Activated CD8-positive, alpha-beta memory T cell treated with anti-CD3 and anti-CD28 coated beads, Interleukin-2, amount 50 U/mL, for 1 hour (primary cell): Measurements from ENCODE around the gene PID1.

ENCODE experiments used
- DNase-seq: peaks from one replicate; pipeline ENCODE4 v3.0.0-alpha.2; 2020; ENCODE audit errors: extremely low read depth

Gene PID1

GRCh38 chr2:229164545-229165249 is 106.4 kb downstream of the PID1 start:
- DNase-seq, result no peak

- no peak for DNase-seq
Observed at GRCh38 chr2:229163893-229164292, 107.2 kb downstream of the PID1 start.

DNA sequence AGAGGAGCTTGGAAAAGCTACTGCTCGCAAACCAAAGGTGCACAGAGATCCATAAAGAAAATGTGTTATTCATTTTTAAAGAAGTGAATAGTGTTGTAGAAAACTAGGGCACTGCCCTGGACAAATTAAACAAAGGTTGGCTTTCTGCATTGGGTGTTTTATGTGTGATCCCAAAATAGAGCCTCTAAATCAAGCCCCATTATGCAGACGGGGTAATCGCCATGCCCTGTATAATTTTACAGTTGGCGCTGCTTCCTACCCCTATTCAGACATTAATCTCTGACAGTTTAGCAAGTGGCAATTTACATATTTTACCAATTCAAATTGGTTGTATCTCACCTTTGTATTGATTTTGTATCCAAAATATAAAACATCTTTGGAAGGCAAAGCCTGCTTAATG is 109.1 kb downstream of the PID1 start:
- no peak for DNase-seq

GRCh38 chr2:229160984-229161383 is 110.1 kb downstream of the PID1 start:
- DNase-seq, result no peak

DNA sequence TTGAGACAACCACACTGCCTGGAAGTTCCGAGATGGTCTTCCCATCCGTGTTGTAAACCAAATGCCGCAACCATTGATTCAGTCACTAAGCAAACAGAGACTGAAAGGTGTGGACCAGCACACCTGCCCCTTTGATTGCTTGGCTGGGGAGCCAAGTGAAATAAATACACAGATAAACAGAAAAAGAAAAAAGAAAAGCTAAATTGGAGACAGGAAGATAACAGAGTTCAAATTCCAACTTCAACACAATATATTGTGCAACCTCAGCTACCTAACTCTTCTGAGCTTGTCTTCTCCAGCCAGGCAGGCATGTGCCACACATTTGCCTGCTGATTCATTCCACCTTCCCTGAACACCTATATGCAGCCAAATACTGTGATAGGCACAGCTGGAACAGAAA is 110.9 kb downstream of the PID1 start:
- DNase-seq, result no peak

DNA sequence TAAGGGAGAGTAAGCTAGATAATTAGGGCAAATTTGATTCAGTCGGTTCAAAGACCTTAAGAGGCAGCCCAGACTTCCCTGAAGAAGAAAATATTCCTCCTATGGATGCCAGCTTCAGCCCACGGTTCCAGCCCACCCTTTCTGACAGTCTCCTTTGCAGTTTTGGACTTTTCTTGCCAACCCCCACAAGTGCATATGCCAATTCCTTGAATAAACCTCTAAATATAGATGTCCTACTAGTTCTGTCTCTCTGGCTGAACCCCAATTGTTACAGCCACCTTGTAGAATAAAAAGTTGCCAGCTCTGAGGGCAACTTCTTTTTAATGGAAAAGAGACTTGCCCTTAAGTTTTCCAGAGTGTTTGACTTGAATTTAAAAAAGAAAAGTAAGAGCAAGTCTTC is 111.7 kb downstream of the PID1 start:
- DNase-seq, result no peak

- DNase-seq, result no peak
Observed at GRCh38 chr2:229154381-229154780, 116.7 kb downstream of the PID1 start.

DNA sequence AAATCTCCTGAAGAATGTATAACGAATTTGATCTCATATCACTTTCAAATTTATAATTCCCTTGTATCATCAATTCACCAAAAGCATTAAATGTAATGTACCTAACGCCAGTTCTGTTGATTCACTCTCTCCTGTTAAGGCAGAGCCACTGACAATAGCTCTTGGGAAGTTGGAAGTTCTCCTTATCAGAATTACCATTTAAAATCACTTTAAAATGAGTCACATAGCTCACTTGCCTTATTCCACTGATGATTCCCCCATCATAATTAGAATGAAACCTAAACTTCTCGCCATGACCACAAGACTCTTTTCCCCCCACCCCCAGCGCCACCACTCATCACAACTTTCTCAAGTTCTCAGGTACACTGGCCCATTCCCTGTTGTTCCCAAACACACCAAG is 117.1 kb downstream of the PID1 start:
- no peak for DNase-seq

GRCh38 chr2:229153267-229153666 is 117.8 kb downstream of the PID1 start:
- no peak for DNase-seq

GRCh38 chr2:229152674-229153073 is 118.4 kb downstream of the PID1 start:
- no peak for DNase-seq

DNA sequence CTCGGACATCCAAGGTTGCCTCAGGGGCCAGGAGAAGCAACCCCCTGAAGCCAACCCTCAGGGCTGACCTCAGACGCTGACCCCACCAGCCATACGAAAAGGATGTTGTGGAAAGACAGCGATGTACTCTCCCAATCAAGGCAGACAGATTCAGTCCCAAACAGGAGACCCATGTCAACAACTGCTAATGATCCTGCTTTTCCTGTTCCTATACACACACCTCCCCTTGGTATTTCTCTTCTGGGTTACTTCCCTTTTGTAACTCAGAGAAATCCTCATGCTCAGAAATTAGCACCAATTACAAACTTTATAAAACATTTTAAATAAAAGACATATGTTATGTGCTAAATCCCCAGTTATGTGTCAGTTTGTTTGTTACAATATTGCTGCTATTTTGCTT is 120.8 kb downstream of the PID1 start:
- DNase-seq, result no peak

GRCh38 chr2:229141424-229142025 is 129.6 kb downstream of the PID1 start:
- no peak for DNase-seq

- DNase-seq, result no peak
Observed at GRCh38 chr2:229137639-229138038, 133.4 kb downstream of the PID1 start.

- no peak for DNase-seq
Observed at GRCh38 chr2:229137066-229137465, 134.0 kb downstream of the PID1 start.

GRCh38 chr2:229133155-229133772 is 137.8 kb downstream of the PID1 start:
- DNase-seq, result no peak

GRCh38 chr2:229132236-229132635 is 138.9 kb downstream of the PID1 start:
- DNase-seq, result no peak

DNA sequence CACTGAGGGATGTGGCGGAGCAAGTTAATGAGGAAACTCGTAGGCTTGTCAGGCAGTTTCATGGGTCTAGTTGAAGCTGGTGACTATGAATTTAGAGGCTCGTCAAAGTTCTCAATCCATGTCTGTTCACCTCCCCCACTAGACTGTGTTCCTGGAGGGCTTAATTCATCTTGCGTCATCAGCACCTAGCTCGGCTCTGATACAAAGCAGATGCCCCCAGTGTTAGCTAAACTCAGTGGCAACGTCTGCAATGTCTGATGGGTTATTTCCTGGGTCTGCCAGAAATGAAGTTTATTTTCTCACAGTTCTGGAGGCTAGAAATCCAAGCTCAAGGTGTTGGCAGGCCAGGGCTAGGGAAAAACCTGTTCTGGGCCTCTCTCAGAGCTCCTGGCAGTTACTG is 140.6 kb downstream of the PID1 start:
- no peak for DNase-seq

DNA sequence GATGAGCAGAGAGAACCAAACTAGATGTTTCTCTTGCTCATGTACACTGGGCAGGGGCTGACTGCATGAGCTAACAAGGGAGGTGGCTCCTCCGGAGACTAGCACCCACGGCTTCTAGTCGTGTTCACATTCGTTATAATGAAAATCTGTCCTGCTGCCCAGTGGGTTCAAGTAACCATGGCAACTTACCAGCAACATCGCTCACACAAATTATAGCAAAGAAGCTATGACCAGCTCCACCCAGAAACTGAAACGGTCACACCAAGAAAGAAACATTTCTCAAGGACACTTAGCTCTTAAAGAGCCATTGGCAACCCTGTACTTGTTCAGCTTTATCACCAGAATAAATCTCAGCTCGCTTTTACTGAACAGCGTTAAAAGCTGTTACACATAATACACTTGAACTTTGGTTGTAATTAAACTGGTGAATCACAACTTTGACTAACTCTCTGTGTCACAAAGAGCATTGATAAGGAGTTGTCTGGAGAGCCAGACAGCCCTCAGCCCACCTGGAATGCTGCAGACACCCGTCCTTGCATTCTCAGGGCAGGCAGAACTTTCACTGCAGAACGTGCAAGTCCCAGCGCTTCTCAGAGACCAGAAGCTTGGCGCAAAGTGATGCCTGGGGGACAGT is 141.2 kb downstream of the PID1 start:
- DNase-seq, result no peak

DNA sequence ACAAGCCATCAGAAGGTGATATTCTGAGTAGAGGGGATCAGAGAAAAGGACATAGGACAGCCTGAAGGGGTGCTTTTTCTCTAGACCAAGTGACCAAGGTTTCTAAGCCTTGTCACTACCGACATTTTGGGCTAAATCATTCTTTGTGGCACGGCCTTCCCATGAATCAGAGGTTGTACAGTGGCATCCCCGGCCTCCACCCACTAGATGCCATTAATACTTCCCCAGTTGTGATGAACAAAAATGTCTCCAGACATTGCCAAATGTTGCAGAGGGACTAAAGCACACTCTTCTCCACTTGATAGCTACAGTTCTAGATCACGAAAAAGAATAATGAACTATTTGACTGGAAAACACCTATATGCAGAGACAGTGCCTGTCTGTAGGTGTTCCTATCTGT is 143.6 kb downstream of the PID1 start:
- no peak for DNase-seq

DNA sequence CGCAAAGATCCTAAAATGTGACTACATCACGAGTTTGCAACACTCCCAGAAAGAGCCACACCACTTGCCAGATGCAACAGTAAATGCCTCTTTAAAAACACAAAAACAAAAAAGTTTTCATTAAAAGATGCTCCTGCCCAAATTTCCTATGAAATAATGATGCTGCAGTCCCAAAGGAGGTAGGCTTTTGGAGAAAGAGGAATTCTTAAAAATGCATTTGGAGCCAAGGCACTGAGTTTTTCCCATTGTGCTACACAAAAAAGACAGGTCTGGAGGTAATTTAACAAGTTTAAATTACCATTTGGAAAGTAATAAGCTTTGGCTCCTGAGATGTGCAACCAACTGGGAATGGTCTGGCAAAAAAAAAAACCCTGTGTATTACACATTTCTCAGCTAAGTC is 145.0 kb downstream of the PID1 start:
- DNase-seq, result no peak

- no peak for DNase-seq
Observed at GRCh38 chr2:229124136-229124535, 147.0 kb downstream of the PID1 start.

GRCh38 chr2:229118927-229119326 is 152.2 kb downstream of the PID1 start:
- no peak for DNase-seq

- no peak for DNase-seq
Observed at GRCh38 chr2:229118336-229118735, 152.8 kb downstream of the PID1 start.
